B cell (primary cell): ENCODE data around the gene VPS8. TPM values are rescaled to one million over a fixed set of nuclear protein-coding genes. Genes with fewer than 3 reads are reported as not detected.
A peak's percentile ranks its signal among the peaks of the same experiment; 100 is the strongest.

Experiments
- ATAC-seq: fragments of 200-7000 bp; cut with Tn5 transposase; one replicate; pipeline ENCODE4 v1.10.0; 2021; ENCODE audit warnings: low read depth, mild to moderate bottlenecking, moderate number of reproducible peaks, moderate library complexity
- CTCF ChIA-PET: fragments of 350-600 bp; sonication (Branson Sonifier 250); formaldehyde crosslinking; loops from one replicate; lab custom pipeline; 2021; ENCODE audit warnings: antibody characterized with exemption, inconsistent platforms; lab: Charles Lee
- POLR2A ChIA-PET: fragments of 350-600 bp; sonication (Branson Sonifier 250); formaldehyde crosslinking; loops from one replicate; lab custom pipeline; 2021; ENCODE audit warnings: antibody characterized with exemption; lab: Charles Lee
- DNase-seq: peaks from one replicate; pipeline ENCODE4 v3.0.0; 2013
- H2AFZ ChIP-seq: 2 replicates; pipeline ENCODE4 v1.6.1; 2012; ENCODE audit warnings: mild to moderate bottlenecking, low read depth, low read length; ENCODE audit not compliant: insufficient read depth, poor library complexity, severe bottlenecking
- H3K27ac ChIP-seq, 2 donors: 1 replicate in 1 of 2; 2 replicates in 1 of 2; pipeline ENCODE4 v1.5.1; 2012 to 2013; ENCODE audit warnings: low read length in 2 of 2, mild to moderate bottlenecking in 2 of 2, moderate library complexity in 1 of 2
- H3K27me3 ChIP-seq, 4 experiments: fragments of 200-600 bp in 1 of 4; sonication (generic) in 1 of 4; replicated peaks in 1 of 4; 1 replicate in 2 of 4; 2 replicates in 2 of 4; pipeline versions ENCODE4 v1.6.1 to v1.7.0; 2013 to 2016; ENCODE audit warnings: low read length in 3 of 4, mild to moderate bottlenecking in 2 of 4, mixed read lengths in 1 of 4, moderate library complexity in 1 of 4; ENCODE audit not compliant: insufficient read depth in 4 of 4, control insufficient read depth in 3 of 4; ENCODE audit errors: control extremely low read depth in 1 of 4
- H3K36me3 ChIP-seq, 2 experiments: replicated peaks in 1 of 2; 1 replicate in 1 of 2; 2 replicates in 1 of 2; pipeline versions ENCODE4 v1.6.1 to v1.7.1; 2013; ENCODE audit warnings: low read length in 1 of 2; ENCODE audit not compliant: insufficient read depth in 2 of 2, control insufficient read depth in 1 of 2; ENCODE audit errors: control extremely low read depth in 1 of 2, extremely low read depth in 1 of 2
- H3K4me1 ChIP-seq, 2 donors: fragments of 200-600 bp in 1 of 2; sonication (generic) in 1 of 2; 1 replicate in 1 of 2; 2 replicates in 1 of 2; pipeline versions ENCODE4 v1.5.1 to v1.6.1; 2013 to 2017; ENCODE audit warnings: low read length in 2 of 2; ENCODE audit not compliant: control insufficient read depth in 2 of 2, insufficient read depth in 2 of 2
- H3K4me2 ChIP-seq: replicated peaks from 2 replicates; pipeline ENCODE3; 2012; ENCODE audit warnings: mild to moderate bottlenecking, low read depth, low read length; ENCODE audit not compliant: poor library complexity, severe bottlenecking
- H3K4me3 ChIP-seq, 5 experiments: fragments of 200-600 bp in 1 of 5; sonication (generic) in 1 of 5; 1 replicate in 3 of 5; 2 replicates in 2 of 5; pipeline versions ENCODE4 v1.5.1 to v1.7.0; 2011 to 2016; ENCODE audit warnings: low read length in 4 of 5, mild to moderate bottlenecking in 4 of 5, low read depth in 2 of 5, control low read depth in 1 of 5, moderate library complexity in 1 of 5; ENCODE audit not compliant: insufficient read depth in 1 of 5; ENCODE audit errors: control extremely low read depth in 1 of 5, extremely low read depth in 1 of 5
- H3K79me2 ChIP-seq: fragments of 200-600 bp; sonication (generic); one replicate; pipeline ENCODE4 v1.6.0; 2016; ENCODE audit warnings: low read length; ENCODE audit not compliant: control insufficient read depth, insufficient read depth
- H3K9ac ChIP-seq: fragments of 200-600 bp; sonication (generic); 2 replicates; pipeline ENCODE4 v1.6.1; 2017; ENCODE audit warnings: mild to moderate bottlenecking, low read length, moderate library complexity
- H3K9me3 ChIP-seq, 3 donors: one replicate each; pipeline versions ENCODE4 v1.6.1 to v1.7.1; 2013; ENCODE audit warnings: low read length in 2 of 3; ENCODE audit not compliant: control insufficient read depth in 2 of 3, insufficient read depth in 1 of 3; ENCODE audit errors: control extremely low read depth in 1 of 3
- H4K20me1 ChIP-seq: 2 replicates; pipeline ENCODE4 v1.6.0; 2012; ENCODE audit warnings: mild to moderate bottlenecking, low read length; ENCODE audit not compliant: insufficient read depth, control insufficient read depth, poor library complexity, severe bottlenecking
- H3K27ac Mint-ChIP-seq: one replicate; pipeline ENCODE4 v1.8.0; 2021; ENCODE audit warnings: mixed read lengths
- H3K27me3 Mint-ChIP-seq: one replicate; pipeline ENCODE4 v1.8.0; 2021; ENCODE audit warnings: mixed read lengths
- H3K4me1 Mint-ChIP-seq: one replicate; pipeline ENCODE4 v1.8.0; 2021; ENCODE audit warnings: mixed read lengths
- H3K4me3 Mint-ChIP-seq: one replicate; pipeline ENCODE4 v1.8.0; 2021; ENCODE audit warnings: mixed read lengths
- H3K9me3 Mint-ChIP-seq: one replicate; pipeline ENCODE4 v1.8.0; 2022; ENCODE audit warnings: mixed read lengths; ENCODE audit not compliant: insufficient read depth
- EZH2 ChIP-seq: IDR thresholded peaks from 2 replicates; pipeline ENCODE4 v1.6.1; 2012; ENCODE audit warnings: borderline replicate concordance, low read depth, mild to moderate bottlenecking, moderate library complexity, low read length; ENCODE audit not compliant: insufficient read depth, poor library complexity, severe bottlenecking
- WGBS: methylation state at CpG from one replicate; pipeline ENCODE4 v1.1.5; 2013; ENCODE audit warnings: missing lambda C conversion rate; ENCODE audit not compliant: insufficient coverage; 5-methylcytosine and 5-hydroxymethylcytosine counted together
- intact Hi-C: fragments of 100-400 bp; cut with micrococcal nuclease; formaldehyde crosslinking; loops from one replicate; pipeline ENCODE4 v1.10.0; 2022
- polyA plus RNA-seq: library from polyadenylated mRNA; depleted of rRNA; stranded (reverse); fragments of >200 nt; gene quantifications from 2 replicates; pipeline ENCODE4 v1.2.3, GENCODE V29; 2012
- total RNA-seq, 2 donors: library from RNA; stranded (reverse); fragments of 120-200 nt in 1 of 2; gene quantifications; 1 replicate in 1 of 2; 2 replicates in 1 of 2; pipeline versions ENCODE4 v1.2.3 to v1.2.4, GENCODE V29; 2013 to 2022
- TF ChIP-seq, protein P1 (sequence below): fragments of 200-600 bp; IDR thresholded peaks from one replicate; pipeline ENCODE4 v1.8.0; 2022; ENCODE audit warnings: antibody characterized with exemption, mild to moderate bottlenecking

The VPS8 gene
- total and polyA plus RNA-seq, 2 donors (not counting 1 experiment from before 2014, with no cell fraction given): 18.3 to 95.6 TPM

DNA sequence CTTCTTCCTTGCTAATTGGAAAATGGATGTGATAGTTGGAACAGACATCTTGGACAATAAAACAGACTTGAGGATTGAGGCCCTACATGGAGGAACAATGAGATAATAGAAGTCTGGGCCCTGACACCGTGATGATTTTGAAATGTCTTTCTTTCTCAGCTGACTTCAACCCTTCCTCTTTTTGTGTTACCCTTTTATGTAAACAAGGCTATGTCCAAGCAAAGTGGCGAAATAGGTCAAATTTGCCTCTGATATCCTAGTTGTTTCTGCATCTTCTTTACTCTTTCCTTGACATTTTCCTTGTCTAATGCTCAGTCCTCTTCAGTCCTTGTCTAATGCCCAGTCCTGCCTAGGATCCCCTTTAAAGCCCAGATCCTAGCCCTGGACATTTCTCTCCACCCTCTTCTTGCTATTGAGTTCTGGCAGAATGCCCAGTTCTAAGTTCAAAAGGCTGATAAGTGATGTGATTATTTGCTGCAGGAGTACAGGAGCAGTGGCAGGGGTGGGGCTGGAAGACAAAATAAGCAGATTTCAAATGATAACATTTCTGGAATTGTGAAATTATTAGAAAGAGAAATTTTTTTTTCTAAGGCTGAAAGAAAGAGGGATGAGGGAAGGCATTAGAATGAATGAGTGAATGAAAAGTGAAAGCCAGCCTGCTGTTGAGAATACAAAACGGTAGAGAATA lies 6.5 kb upstream of the VPS8 start:
- DNase-seq: no peak
- 70% methylated on average over 3 of the region's 3 CpGs for WGBS
- no peak overlapping the region for H3K4me3 ChIP-seq
- H2AFZ ChIP-seq: peak overlapping the region; percentile 41
- no peak overlapping the region for H3K4me3 Mint-ChIP-seq
- H3K27me3 Mint-ChIP-seq: peaks cover 17% of the 10 kb centered on the region
- H3K4me2 ChIP-seq: no peak overlapping the region
- H3K27me3 ChIP-seq: peaks cover 0 to 6% (median 1%) of the 10 kb centered on the region in 4 experiments
- no peaks in the 10 kb centered on the region for H3K9me3 ChIP-seq
- no peaks in the 10 kb centered on the region for H3K4me1 ChIP-seq
- intact Hi-C loops: no loop called here
- no peaks in the 10 kb centered on the region for H4K20me1 ChIP-seq
- POLR2A ChIA-PET: no interaction called here
- ATAC-seq: no peak
- H3K9me3 Mint-ChIP-seq: no peaks in the 10 kb centered on the region
- H3K9ac ChIP-seq: no peak overlapping the region
- H3K27ac ChIP-seq: no peak overlapping the region
- no peaks in the 10 kb centered on the region for H3K36me3 ChIP-seq
- peaks cover 5% of the 10 kb centered on the region for H3K4me1 Mint-ChIP-seq
- no peak for TF ChIP-seq EZH2
- TF ChIP-seq, protein P1, sequence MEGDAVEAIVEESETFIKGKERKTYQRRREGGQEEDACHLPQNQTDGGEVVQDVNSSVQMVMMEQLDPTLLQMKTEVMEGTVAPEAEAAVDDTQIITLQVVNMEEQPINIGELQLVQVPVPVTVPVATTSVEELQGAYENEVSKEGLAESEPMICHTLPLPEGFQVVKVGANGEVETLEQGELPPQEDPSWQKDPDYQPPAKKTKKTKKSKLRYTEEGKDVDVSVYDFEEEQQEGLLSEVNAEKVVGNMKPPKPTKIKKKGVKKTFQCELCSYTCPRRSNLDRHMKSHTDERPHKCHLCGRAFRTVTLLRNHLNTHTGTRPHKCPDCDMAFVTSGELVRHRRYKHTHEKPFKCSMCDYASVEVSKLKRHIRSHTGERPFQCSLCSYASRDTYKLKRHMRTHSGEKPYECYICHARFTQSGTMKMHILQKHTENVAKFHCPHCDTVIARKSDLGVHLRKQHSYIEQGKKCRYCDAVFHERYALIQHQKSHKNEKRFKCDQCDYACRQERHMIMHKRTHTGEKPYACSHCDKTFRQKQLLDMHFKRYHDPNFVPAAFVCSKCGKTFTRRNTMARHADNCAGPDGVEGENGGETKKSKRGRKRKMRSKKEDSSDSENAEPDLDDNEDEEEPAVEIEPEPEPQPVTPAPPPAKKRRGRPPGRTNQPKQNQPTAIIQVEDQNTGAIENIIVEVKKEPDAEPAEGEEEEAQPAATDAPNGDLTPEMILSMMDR: no peak
- no peak overlapping the region for H3K27ac Mint-ChIP-seq
- CTCF ChIA-PET: interaction anchor here (1.6 kb wide), 1 partner anchor 28 kb away, joined by 7 read pairs; no protein-coding TSS in a partner anchor
- H3K79me2 ChIP-seq: no peaks in the 10 kb centered on the region

DNA sequence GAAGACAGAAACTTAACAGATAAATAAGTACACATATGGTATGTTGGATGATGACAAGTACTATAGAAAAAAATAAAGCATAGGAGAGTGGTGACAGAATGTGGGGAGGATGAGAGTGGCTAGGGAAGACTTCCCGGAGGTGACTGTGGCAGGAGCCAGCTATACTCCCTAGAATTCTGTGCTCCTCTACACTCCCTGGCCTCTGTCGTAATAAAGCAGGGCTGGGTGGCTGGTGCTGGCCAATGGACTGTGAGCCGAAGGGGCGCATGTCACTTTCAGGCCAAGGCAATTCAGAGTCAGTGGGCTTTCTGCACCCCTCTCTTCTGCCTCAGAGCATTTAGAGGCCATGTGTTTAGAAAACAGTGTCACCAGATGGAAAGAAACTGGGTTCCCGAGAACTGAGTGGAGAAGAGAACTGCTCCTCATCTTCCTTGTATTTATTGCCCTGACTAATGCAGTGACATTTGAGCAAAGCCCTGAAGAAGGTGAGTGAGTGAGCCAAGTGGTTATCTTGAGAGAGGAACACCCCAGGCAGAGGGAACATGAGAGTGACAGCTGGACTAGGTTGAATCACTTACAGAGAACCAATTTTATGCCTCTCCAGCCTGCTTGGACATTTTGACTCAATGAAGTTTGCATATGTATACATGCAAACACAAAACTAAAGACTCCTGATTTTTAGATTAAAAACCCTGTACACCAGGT lies 5.2 kb upstream of the VPS8 start:
- Histone ChIP-seq H3K79me2 (no peaks in the 10 kb centered on the region), H3K9ac (no peak overlapping the region), H3K4me3 (no peak overlapping the region), H3K27me3 (peaks cover 0 to 5% (median 1%) of the 10 kb centered on the region in 4 experiments), H3K9me3 (no peaks in the 10 kb centered on the region), H3K4me2 (no peak overlapping the region), H2AFZ (no peak overlapping the region), H3K36me3 (no peaks in the 10 kb centered on the region), H3K4me1 (peaks cover 1 to 4% of the 10 kb centered on the region in 2 donors), H4K20me1 (no peaks in the 10 kb centered on the region), H3K27ac (no peak overlapping the region)
- intact Hi-C loops: no loop called here
- peaks cover 7% of the 10 kb centered on the region for H3K27me3 Mint-ChIP-seq
- ATAC-seq (no peak), DNase-seq (no peak)
- no peak overlapping the region for H3K4me3 Mint-ChIP-seq
- POLR2A ChIA-PET: no interaction called here
- 95% methylated on average over 4 of the region's 5 CpGs for WGBS
- H3K9me3 Mint-ChIP-seq: no peaks in the 10 kb centered on the region
- CTCF ChIA-PET: no interaction called here
- no peak for TF ChIP-seq EZH2
- TF ChIP-seq, protein P1: no peak
- H3K27ac Mint-ChIP-seq: no peak overlapping the region
- H3K4me1 Mint-ChIP-seq: peaks cover 6% of the 10 kb centered on the region
